Duodenal mucosa (tissue), 2 donors: ENCODE data around the gene ZCCHC3.
A peak's percentile ranks its signal among the peaks of the same experiment; 100 is the strongest.

Source experiments
- H3K27ac ChIP-seq: one replicate; pipeline ENCODE4 v1.7.0; 2013; ENCODE audit warnings: low read depth, low read length
- H3K27me3 ChIP-seq, 2 donors: one replicate each; pipeline ENCODE4 v1.7.0; 2013; ENCODE audit warnings: low read length in 2 of 2, control low read depth in 1 of 2; ENCODE audit not compliant: insufficient read depth in 2 of 2, control insufficient read depth in 1 of 2
- H3K36me3 ChIP-seq, 2 donors: one replicate each; pipeline ENCODE4 v1.7.0; 2013; ENCODE audit warnings: low read length in 2 of 2, control low read depth in 1 of 2; ENCODE audit not compliant: insufficient read depth in 2 of 2, control insufficient read depth in 1 of 2
- H3K4me1 ChIP-seq, 2 donors: one replicate each; pipeline ENCODE4 v1.7.0; 2013; ENCODE audit warnings: low read length in 2 of 2, control low read depth in 1 of 2; ENCODE audit not compliant: insufficient read depth in 2 of 2, control insufficient read depth in 1 of 2
- H3K4me3 ChIP-seq, 2 donors: one replicate each; pipeline ENCODE4 v1.7.0; 2013; ENCODE audit warnings: low read length in 2 of 2, low read depth in 1 of 2
- H3K9ac ChIP-seq, 2 donors: one replicate each; pipeline ENCODE4 v1.7.0; 2013; ENCODE audit warnings: low read length in 2 of 2, low read depth in 1 of 2
- H3K9me3 ChIP-seq, 2 donors: one replicate each; pipeline ENCODE4 v1.7.0; 2013; ENCODE audit warnings: low read length in 2 of 2, control low read depth in 1 of 2; ENCODE audit not compliant: control insufficient read depth in 1 of 2

Gene ZCCHC3

GRCh38 chr20:266596-267562, 30.5 kb upstream of the ZCCHC3 start:
- H3K27me3 ChIP-seq = peaks cover 0 to 9% of the 10 kb centered on the region in 2 donors
- H3K9ac ChIP-seq = peak overlapping the region; percentile 40 to 50
- no peak overlapping the region for H3K27ac ChIP-seq
- H3K4me3 ChIP-seq = peak overlapping the region; percentile 82 to 85
- peaks cover 4% of the 10 kb centered on the region in 2 donors for H3K4me1 ChIP-seq
- no peaks in the 10 kb centered on the region for H3K9me3 ChIP-seq
- H3K36me3 ChIP-seq = no peaks in the 10 kb centered on the region

GRCh38 chr20:270517-270916, 26.9 kb upstream of the ZCCHC3 start:
- Histone ChIP-seq H3K9me3 (no peaks in the 10 kb centered on the region), H3K9ac (no peak overlapping the region), H3K4me3 (no peak overlapping the region), H3K36me3 (peaks cover 0 to under 1% of the 10 kb centered on the region in 2 donors), H3K4me1 (peaks cover 4% of the 10 kb centered on the region in 2 donors), H3K27me3 (peaks cover 0 to 6% of the 10 kb centered on the region in 2 donors), H3K27ac (no peak overlapping the region)

- H3K27me3 ChIP-seq = peaks cover 0 to 3% of the 10 kb centered on the region in 2 donors
- no peak overlapping the region for H3K4me3 ChIP-seq
- H3K36me3 ChIP-seq = peaks cover 0 to 6% of the 10 kb centered on the region in 2 donors
- peaks cover 4% of the 10 kb centered on the region in 2 donors for H3K4me1 ChIP-seq
- no peaks in the 10 kb centered on the region for H3K9me3 ChIP-seq
- no peak overlapping the region for H3K9ac ChIP-seq
- H3K27ac ChIP-seq = no peak overlapping the region
Observed at GRCh38 chr20:271069-271468, 26.3 kb upstream of the ZCCHC3 start.

GRCh38 chr20:271528-271927, 25.8 kb upstream of the ZCCHC3 start:
- Histone ChIP-seq H3K4me1 (peaks cover 3 to 4% of the 10 kb centered on the region in 2 donors), H3K36me3 (peaks cover 2 to 10% of the 10 kb centered on the region in 2 donors), H3K27ac (no peak overlapping the region), H3K27me3 (no peaks in the 10 kb centered on the region), H3K9me3 (no peaks in the 10 kb centered on the region), H3K4me3 (no peak overlapping the region), H3K9ac (no peak overlapping the region)

GRCh38 chr20:272718-273117, 24.7 kb upstream of the ZCCHC3 start:
- no peaks in the 10 kb centered on the region for H3K27me3 ChIP-seq

GRCh38 chr20:273884-274283, 23.5 kb upstream of the ZCCHC3 start:
- H3K9ac ChIP-seq = no peak overlapping the region
- no peak overlapping the region for H3K4me3 ChIP-seq
- H3K27me3 ChIP-seq = no peaks in the 10 kb centered on the region
- H3K36me3 ChIP-seq = peaks cover 8 to 30% of the 10 kb centered on the region in 2 donors
- H3K9me3 ChIP-seq = no peaks in the 10 kb centered on the region
- H3K27ac ChIP-seq = no peak overlapping the region
- H3K4me1 ChIP-seq = no peaks in the 10 kb centered on the region

More at GRCh38 chr20:272718-273117, 24.7 kb upstream of the ZCCHC3 start:
- Histone ChIP-seq H3K4me3 (no peak overlapping the region), H3K36me3 (peaks cover 4 to 22% of the 10 kb centered on the region in 2 donors), H3K4me1 (no peaks in the 10 kb centered on the region), H3K9ac (no peak overlapping the region), H3K27ac (no peak overlapping the region), H3K9me3 (no peaks in the 10 kb centered on the region)

GRCh38 chr20:275791-276190, 21.6 kb upstream of the ZCCHC3 start:
- Histone ChIP-seq H3K9ac (no peak overlapping the region), H3K27me3 (no peaks in the 10 kb centered on the region), H3K36me3 (peaks cover 8 to 30% of the 10 kb centered on the region in 2 donors), H3K9me3 (no peaks in the 10 kb centered on the region), H3K27ac (no peak overlapping the region), H3K4me3 (no peak overlapping the region), H3K4me1 (no peaks in the 10 kb centered on the region)

GRCh38 chr20:276620-277495, 20.5 kb upstream of the ZCCHC3 start:
- H3K4me3 ChIP-seq = no peak overlapping the region
- H3K27me3 ChIP-seq = no peaks in the 10 kb centered on the region
- H3K36me3 ChIP-seq = peaks cover 8 to 32% of the 10 kb centered on the region in 2 donors
- H3K9me3 ChIP-seq = no peaks in the 10 kb centered on the region
- H3K9ac ChIP-seq = no peak overlapping the region
- no peak overlapping the region for H3K27ac ChIP-seq
- no peaks in the 10 kb centered on the region for H3K4me1 ChIP-seq

GRCh38 chr20:277496-277781, 19.9 kb upstream of the ZCCHC3 start:
- no peak overlapping the region for H3K9ac ChIP-seq
- H3K9me3 ChIP-seq = no peaks in the 10 kb centered on the region
- no peak overlapping the region for H3K4me3 ChIP-seq
- no peak overlapping the region for H3K27ac ChIP-seq
- H3K27me3 ChIP-seq = no peaks in the 10 kb centered on the region
- no peaks in the 10 kb centered on the region for H3K4me1 ChIP-seq
- peaks cover 8 to 34% of the 10 kb centered on the region in 2 donors for H3K36me3 ChIP-seq

GRCh38 chr20:278181-278580, 19.2 kb upstream of the ZCCHC3 start:
- peaks cover 8 to 34% of the 10 kb centered on the region in 2 donors for H3K36me3 ChIP-seq
- no peaks in the 10 kb centered on the region for H3K27me3 ChIP-seq
- no peaks in the 10 kb centered on the region for H3K9me3 ChIP-seq
- H3K27ac ChIP-seq = no peak overlapping the region
- H3K4me1 ChIP-seq = no peaks in the 10 kb centered on the region
- H3K9ac ChIP-seq = no peak overlapping the region
- H3K4me3 ChIP-seq = no peak overlapping the region
